HUES48 (cell line): ENCODE results near the gene SLC4A8.

ENCODE experiments used
- H3K27ac ChIP-seq: one replicate; pipeline ENCODE4 v1.7.0; 2013; ENCODE audit warnings: low read depth, low read length, inconsistent platforms
- H3K27me3 ChIP-seq: 2 replicates; pipeline ENCODE4 v1.6.1; 2013; ENCODE audit warnings: mild to moderate bottlenecking, low read length; ENCODE audit not compliant: control insufficient read depth, insufficient read depth
- H3K36me3 ChIP-seq: 2 replicates; pipeline ENCODE4 v1.6.1; 2013; ENCODE audit warnings: low read length; ENCODE audit not compliant: control insufficient read depth, insufficient read depth
- H3K4me1 ChIP-seq: 2 replicates; pipeline ENCODE4 v1.6.1; 2013; ENCODE audit warnings: mild to moderate bottlenecking, low read length; ENCODE audit not compliant: control insufficient read depth, insufficient read depth
- H3K4me3 ChIP-seq: 2 replicates; pipeline ENCODE4 v1.5.1; 2013; ENCODE audit warnings: mild to moderate bottlenecking, low read depth, low read length
- H3K9ac ChIP-seq: 2 replicates; pipeline ENCODE4 v1.6.1; 2013; ENCODE audit warnings: mild to moderate bottlenecking, low read depth, low read length, moderate library complexity
- H3K9me3 ChIP-seq: 2 replicates; pipeline ENCODE4 v1.6.1; 2013; ENCODE audit warnings: low read length; ENCODE audit not compliant: control insufficient read depth, insufficient read depth

The SLC4A8 gene

GRCh38 chr12:51528852-51529650, 104.4 kb downstream of the SLC4A8 start:
- Histone ChIP-seq H3K4me3 (no peak overlapping the region), H3K36me3 (no peaks in the 10 kb centered on the region), H3K9ac (no peak overlapping the region), H3K4me1 (peaks cover 12% of the 10 kb centered on the region), H3K27me3 (no peaks in the 10 kb centered on the region), H3K27ac (no peak overlapping the region), H3K9me3 (no peaks in the 10 kb centered on the region)

- H3K4me3 ChIP-seq = no peak overlapping the region
- H3K9me3 ChIP-seq = no peaks in the 10 kb centered on the region
- H3K27ac ChIP-seq = no peak overlapping the region
Observed at GRCh38 chr12:51529651-51529970, 105.0 kb downstream of the SLC4A8 start.

GRCh38 chr12:51530208-51530607, 105.6 kb downstream of the SLC4A8 start:
- H3K4me1 ChIP-seq = peaks cover 18% of the 10 kb centered on the region
- no peak overlapping the region for H3K9ac ChIP-seq
- H3K4me3 ChIP-seq = no peak overlapping the region
- no peaks in the 10 kb centered on the region for H3K9me3 ChIP-seq
- no peaks in the 10 kb centered on the region for H3K36me3 ChIP-seq
- no peaks in the 10 kb centered on the region for H3K27me3 ChIP-seq
- no peak overlapping the region for H3K27ac ChIP-seq

More at GRCh38 chr12:51529651-51529970, 105.0 kb downstream of the SLC4A8 start:
- Histone ChIP-seq H3K36me3 (no peaks in the 10 kb centered on the region), H3K9ac (no peak overlapping the region), H3K4me1 (peaks cover 16% of the 10 kb centered on the region), H3K27me3 (no peaks in the 10 kb centered on the region)

GRCh38 chr12:51531284-51531977, 106.8 kb downstream of the SLC4A8 start:
- H3K9me3 ChIP-seq = no peaks in the 10 kb centered on the region

GRCh38 chr12:51531978-51532497, 107.4 kb downstream of the SLC4A8 start:
- peaks cover 22% of the 10 kb centered on the region for H3K4me1 ChIP-seq
- no peaks in the 10 kb centered on the region for H3K27me3 ChIP-seq
- peak overlapping the region; percentile 45 for H3K4me3 ChIP-seq
- H3K36me3 ChIP-seq = no peaks in the 10 kb centered on the region
- no peak overlapping the region for H3K27ac ChIP-seq
- no peaks in the 10 kb centered on the region for H3K9me3 ChIP-seq
- H3K9ac ChIP-seq = no peak overlapping the region

More at GRCh38 chr12:51531284-51531977, 106.8 kb downstream of the SLC4A8 start:
- peaks cover 18% of the 10 kb centered on the region for H3K4me1 ChIP-seq
- no peak overlapping the region for H3K9ac ChIP-seq
- H3K36me3 ChIP-seq = no peaks in the 10 kb centered on the region
- no peaks in the 10 kb centered on the region for H3K27me3 ChIP-seq
- no peak overlapping the region for H3K27ac ChIP-seq
- no peak overlapping the region for H3K4me3 ChIP-seq

- H3K36me3 ChIP-seq = no peaks in the 10 kb centered on the region
- no peak overlapping the region for H3K27ac ChIP-seq
- H3K27me3 ChIP-seq = no peaks in the 10 kb centered on the region
- H3K4me3 ChIP-seq = no peak overlapping the region
- H3K9ac ChIP-seq = no peak overlapping the region
- peaks cover 28% of the 10 kb centered on the region for H3K4me1 ChIP-seq
- H3K9me3 ChIP-seq = no peaks in the 10 kb centered on the region
Observed at GRCh38 chr12:51533799-51534198, 109.2 kb downstream of the SLC4A8 start.

- Histone ChIP-seq H3K9ac (no peak overlapping the region), H3K4me1 (peaks cover 28% of the 10 kb centered on the region), H3K27me3 (no peaks in the 10 kb centered on the region), H3K9me3 (no peaks in the 10 kb centered on the region), H3K27ac (no peak overlapping the region), H3K4me3 (no peak overlapping the region), H3K36me3 (no peaks in the 10 kb centered on the region)
Observed at GRCh38 chr12:51534216-51535074, 109.8 kb downstream of the SLC4A8 start.

- Histone ChIP-seq H3K4me3 (no peak overlapping the region), H3K9me3 (no peaks in the 10 kb centered on the region), H3K4me1 (peaks cover 28% of the 10 kb centered on the region), H3K36me3 (no peaks in the 10 kb centered on the region), H3K9ac (no peak overlapping the region), H3K27me3 (no peaks in the 10 kb centered on the region), H3K27ac (no peak overlapping the region)
Observed at GRCh38 chr12:51536159-51536558, 111.5 kb downstream of the SLC4A8 start.

- H3K27me3 ChIP-seq = no peaks in the 10 kb centered on the region
- no peaks in the 10 kb centered on the region for H3K9me3 ChIP-seq
- H3K27ac ChIP-seq = no peak overlapping the region
- no peak overlapping the region for H3K9ac ChIP-seq
- H3K4me1 ChIP-seq = peaks cover 23% of the 10 kb centered on the region
- no peak overlapping the region for H3K4me3 ChIP-seq
- H3K36me3 ChIP-seq = no peaks in the 10 kb centered on the region
Observed at GRCh38 chr12:51538149-51538548, 113.5 kb downstream of the SLC4A8 start.

- Histone ChIP-seq H3K27ac (no peak overlapping the region), H3K36me3 (no peaks in the 10 kb centered on the region), H3K9ac (no peak overlapping the region), H3K27me3 (no peaks in the 10 kb centered on the region), H3K4me1 (peaks cover 27% of the 10 kb centered on the region), H3K4me3 (no peak overlapping the region), H3K9me3 (no peaks in the 10 kb centered on the region)
Observed at GRCh38 chr12:51538599-51538998, 114.0 kb downstream of the SLC4A8 start.
